Activated CD4-positive, alpha-beta T cell treated with anti-CD3 and anti-CD28 coated beads, Interleukin-2, amount 50 U/mL, for 48 hours (primary cell): ENCODE data around the gene PLIN1.

ENCODE experiments used
- DNase-seq, 2 experiments: peaks; one replicate each; pipeline ENCODE4 v3.0.0-alpha.2; 2020

The PLIN1 gene

GRCh38 chr15:89623165-89623564, 56.0 kb downstream of the PLIN1 start:
- DNase-seq = no peak

- no peak for DNase-seq
Observed at GRCh38 chr15:89621547-89621946, 57.6 kb downstream of the PLIN1 start.

GRCh38 chr15:89616228-89616627, 62.9 kb downstream of the PLIN1 start:
- no peak for DNase-seq

- no peak for DNase-seq
Observed at GRCh38 chr15:89615135-89615534, 64.0 kb downstream of the PLIN1 start.
